ENCODE results near the gene SLC39A3. TPM values are rescaled to one million over a fixed set of nuclear protein-coding genes. Genes with fewer than 3 reads are reported as not detected.
A peak's percentile ranks its signal among the peaks of the same experiment; 100 is the strongest.

SLC39A3 gene
- total RNA-seq, 1 experiment from 2014 or later, result 46.6 TPM

- intact Hi-C loops (cut with micrococcal nuclease; ENCODE audit: unreplicated experiment), result no loop called here
- 0 out of 2 replicates have a peak, but pooled peaks cover 3% of the 10 kb centered on the region for H3K4me1 ChIP-seq (ENCODE audit: control insufficient read depth, insufficient read depth, low read length)
- TF ChIP-seq CTCF (IDR thresholded peaks at IDR 0.05), result no peak
- TF ChIP-seq REST (IDR thresholded peaks at IDR 0.05; ENCODE audit: insufficient read depth in 1 of 2, low read depth in 2 of 2, low read length in 1 of 2), result no peak
- no peak overlapping the region for H3K4me3 ChIP-seq (ENCODE audit: low read depth in 2 of 2, low read length in 2 of 2)
- ChIA-PET POLR2A (no interaction called here), CTCF (interaction anchor here (0.6 to 1.3 kb wide), 2 partner anchors 53 to 548 kb away, joined by 3 to 6 read pairs; no protein-coding TSS in a partner anchor)
- H3K27ac ChIP-seq (ENCODE audit: low read length), result no peak overlapping the region
- DNase-seq (ENCODE audit: low read depth, low spot score) (no peak), ATAC-seq (no peak)
- H3K36me3 ChIP-seq (ENCODE audit: control insufficient read depth, insufficient read depth, low read length), result no peaks in the 10 kb centered on the region
- no peaks in the 10 kb centered on the region for H3K9me3 ChIP-seq (ENCODE audit: control insufficient read depth, insufficient read depth, low read depth, low read length)
- H3K27me3 ChIP-seq (ENCODE audit: control insufficient read depth, insufficient read depth, low read length), result no peaks in the 10 kb centered on the region
- no TSS peak for BruUV-seq (replicated peaks)
- in situ Hi-C loops (cut with HindIII; ENCODE audit: low pct_unique_long_range_greater_than_20kb, low sequenced_read_pairs), result no loop called here
These were observed 38.3 kb downstream of the SLC39A3 start for GRCh38 chr19:2701361-2702169.

GRCh38 chr19:2700660-2701360 is 39.0 kb downstream of the SLC39A3 start:
- no TSS peak for BruUV-seq (replicated peaks)
- in situ Hi-C loops (cut with HindIII; ENCODE audit: low pct_unique_long_range_greater_than_20kb, low sequenced_read_pairs) (no loop called here), intact Hi-C loops (cut with micrococcal nuclease; ENCODE audit: unreplicated experiment) (no loop called here)
- Histone ChIP-seq H3K4me1 (ENCODE audit: control insufficient read depth, insufficient read depth, low read length) (0 out of 2 replicates have a peak, but pooled peaks cover 3% of the 10 kb centered on the region), H3K36me3 (ENCODE audit: control insufficient read depth, insufficient read depth, low read length) (no peaks in the 10 kb centered on the region), H3K27me3 (ENCODE audit: control insufficient read depth, insufficient read depth, low read length) (no peaks in the 10 kb centered on the region), H3K4me3 (ENCODE audit: low read depth in 2 of 2, low read length in 2 of 2) (no peak overlapping the region), H3K27ac (ENCODE audit: low read length) (no peak overlapping the region), H3K9me3 (ENCODE audit: control insufficient read depth, insufficient read depth, low read depth, low read length) (no peaks in the 10 kb centered on the region)
- ATAC-seq, result 0 out of 2 replicates have a peak, but pooled peaks have one; percentile 24
- TF ChIP-seq REST (IDR thresholded peaks at IDR 0.05; ENCODE audit: insufficient read depth in 1 of 2, low read depth in 2 of 2, low read length in 1 of 2), result no peak
- no peak for TF ChIP-seq TCF7L2 (IDR thresholded peaks at IDR 0.05; ENCODE audit: low read depth, low read length)
- no peak for TF ChIP-seq SIN3A (IDR thresholded peaks at IDR 0.05; ENCODE audit: borderline replicate concordance, insufficient read depth, low read depth, low read length)
- no peak for TF ChIP-seq CTCF (IDR thresholded peaks at IDR 0.05)
- TF ChIP-seq POLR2AphosphoS5 (IDR thresholded peaks at IDR 0.05; ENCODE audit: low read depth, low read length), result no peak
- CTCF ChIA-PET, result interaction anchor here (0.6 to 1.3 kb wide), 2 partner anchors 52 to 549 kb away, joined by 3 to 6 read pairs; no protein-coding TSS in a partner anchor
- DNase-seq (ENCODE audit: low read depth, low spot score), result no peak
- POLR2A ChIA-PET, result no interaction called here
